ENCODE measurements around the gene FGF14. TPM values are rescaled to one million over a fixed set of nuclear protein-coding genes. Genes with fewer than 3 reads are reported as not detected.

FGF14 gene
- total and polyA plus RNA-seq, 2 donors (not counting 1 experiment from before 2014, with no cell fraction given): under 0.01 TPM; not detected in 1

DNA sequence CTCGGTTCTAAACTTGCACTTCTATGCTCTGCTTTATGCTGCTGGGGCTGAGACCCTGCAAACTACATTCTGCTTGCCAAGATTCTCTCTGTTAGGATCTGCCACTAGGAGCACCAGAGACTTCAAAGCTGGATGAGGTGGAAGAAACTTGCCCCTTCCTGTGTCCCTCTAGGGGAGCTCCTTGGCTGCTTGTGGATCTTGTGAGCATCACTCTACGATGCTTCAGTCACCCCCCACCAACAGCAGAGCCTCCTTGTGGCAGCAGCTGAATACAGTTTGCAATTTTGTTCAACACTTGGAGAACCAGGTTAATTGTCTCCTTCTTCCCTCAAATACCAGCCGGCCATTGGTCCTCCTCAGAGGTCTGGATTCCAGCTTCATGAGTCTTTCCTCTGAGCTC is 310.6 kb downstream of the FGF14 start:
- Histone ChIP-seq H3K79me2 (ENCODE audit: control insufficient read depth, insufficient read depth, low read length) (no peaks in the 10 kb centered on the region), H3K4me3 (ENCODE audit: control extremely low read depth in 1 of 5, extremely low read depth in 1 of 5, insufficient read depth in 1 of 5, low read depth in 2 of 5, low read length in 4 of 5) (no peak overlapping the region), H3K9me3 (ENCODE audit: control extremely low read depth in 1 of 3, control insufficient read depth in 2 of 3, insufficient read depth in 1 of 3, low read length in 2 of 3) (no peaks in the 10 kb centered on the region), H3K4me1 (ENCODE audit: control insufficient read depth in 2 of 2, insufficient read depth in 2 of 2, low read length in 2 of 2) (no peaks in the 10 kb centered on the region), H3K27ac (ENCODE audit: low read length in 2 of 2) (no peak overlapping the region), H3K27me3 (replicated peaks in 1 of 4; ENCODE audit: control extremely low read depth in 1 of 4, control insufficient read depth in 3 of 4, insufficient read depth in 4 of 4, low read length in 3 of 4) (no peaks in the 10 kb centered on the region), H4K20me1 (ENCODE audit: control insufficient read depth, insufficient read depth, low read length, poor library complexity, severe bottlenecking) (no peaks in the 10 kb centered on the region), H3K36me3 (replicated peaks in 1 of 2; ENCODE audit: control extremely low read depth in 1 of 2, control insufficient read depth in 1 of 2, extremely low read depth in 1 of 2, insufficient read depth in 2 of 2, low read length in 1 of 2) (no peaks in the 10 kb centered on the region), H3K4me2 (replicated peaks; ENCODE audit: low read depth, low read length, poor library complexity, severe bottlenecking) (no peak overlapping the region), H2AFZ (ENCODE audit: insufficient read depth, low read depth, low read length, poor library complexity, severe bottlenecking) (no peak overlapping the region), H3K9ac (ENCODE audit: low read length) (no peak overlapping the region)
- Mint-ChIP-seq H3K27me3 (peaks cover 5% of the 10 kb centered on the region), H3K27ac (no peak overlapping the region), H3K9me3 (ENCODE audit: insufficient read depth) (no peaks in the 10 kb centered on the region), H3K4me1 (no peaks in the 10 kb centered on the region), H3K4me3 (no peak overlapping the region)
- ATAC-seq (ENCODE audit: low read depth): no peak
- intact Hi-C loops (cut with micrococcal nuclease): no loop called here
- ChIA-PET CTCF (no interaction called here), POLR2A (no interaction called here)
- no peak for TF ChIP-seq EZH2 (IDR thresholded peaks at IDR 0.05; ENCODE audit: borderline replicate concordance, insufficient read depth, low read depth, low read length, poor library complexity, severe bottlenecking)
- TF ChIP-seq, protein P1, sequence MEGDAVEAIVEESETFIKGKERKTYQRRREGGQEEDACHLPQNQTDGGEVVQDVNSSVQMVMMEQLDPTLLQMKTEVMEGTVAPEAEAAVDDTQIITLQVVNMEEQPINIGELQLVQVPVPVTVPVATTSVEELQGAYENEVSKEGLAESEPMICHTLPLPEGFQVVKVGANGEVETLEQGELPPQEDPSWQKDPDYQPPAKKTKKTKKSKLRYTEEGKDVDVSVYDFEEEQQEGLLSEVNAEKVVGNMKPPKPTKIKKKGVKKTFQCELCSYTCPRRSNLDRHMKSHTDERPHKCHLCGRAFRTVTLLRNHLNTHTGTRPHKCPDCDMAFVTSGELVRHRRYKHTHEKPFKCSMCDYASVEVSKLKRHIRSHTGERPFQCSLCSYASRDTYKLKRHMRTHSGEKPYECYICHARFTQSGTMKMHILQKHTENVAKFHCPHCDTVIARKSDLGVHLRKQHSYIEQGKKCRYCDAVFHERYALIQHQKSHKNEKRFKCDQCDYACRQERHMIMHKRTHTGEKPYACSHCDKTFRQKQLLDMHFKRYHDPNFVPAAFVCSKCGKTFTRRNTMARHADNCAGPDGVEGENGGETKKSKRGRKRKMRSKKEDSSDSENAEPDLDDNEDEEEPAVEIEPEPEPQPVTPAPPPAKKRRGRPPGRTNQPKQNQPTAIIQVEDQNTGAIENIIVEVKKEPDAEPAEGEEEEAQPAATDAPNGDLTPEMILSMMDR (IDR thresholded peaks at IDR 0.05): no peak
- 58% methylated on average over 2 of the region's 3 CpGs for WGBS (ENCODE audit: insufficient coverage)
- DNase-seq: no peak

GRCh38 chr13:102090532-102090931 is 311.3 kb downstream of the FGF14 start:
- H3K79me2 ChIP-seq (ENCODE audit: control insufficient read depth, insufficient read depth, low read length): no peaks in the 10 kb centered on the region
- no peak overlapping the region for H3K4me2 ChIP-seq (replicated peaks; ENCODE audit: low read depth, low read length, poor library complexity, severe bottlenecking)
- H4K20me1 ChIP-seq (ENCODE audit: control insufficient read depth, insufficient read depth, low read length, poor library complexity, severe bottlenecking): no peaks in the 10 kb centered on the region
- H3K27me3 Mint-ChIP-seq: peaks cover 5% of the 10 kb centered on the region
- ATAC-seq (ENCODE audit: low read depth) (no peak), DNase-seq (no peak)
- H3K9ac ChIP-seq (ENCODE audit: low read length): no peak overlapping the region
- TF ChIP-seq EZH2 (IDR thresholded peaks at IDR 0.05; ENCODE audit: borderline replicate concordance, insufficient read depth, low read depth, low read length, poor library complexity, severe bottlenecking): no peak
- TF ChIP-seq, protein P1 (IDR thresholded peaks at IDR 0.05): no peak
- H3K4me1 Mint-ChIP-seq: no peaks in the 10 kb centered on the region
- no peaks in the 10 kb centered on the region for H3K9me3 Mint-ChIP-seq (ENCODE audit: insufficient read depth)
- no peak overlapping the region for H3K27ac ChIP-seq (ENCODE audit: low read length in 2 of 2)
- no peaks in the 10 kb centered on the region for H3K4me1 ChIP-seq (ENCODE audit: control insufficient read depth in 2 of 2, insufficient read depth in 2 of 2, low read length in 2 of 2)
- no peak overlapping the region for H2AFZ ChIP-seq (ENCODE audit: insufficient read depth, low read depth, low read length, poor library complexity, severe bottlenecking)
- H3K36me3 ChIP-seq (replicated peaks in 1 of 2; ENCODE audit: control extremely low read depth in 1 of 2, control insufficient read depth in 1 of 2, extremely low read depth in 1 of 2, insufficient read depth in 2 of 2, low read length in 1 of 2): no peaks in the 10 kb centered on the region
- CTCF ChIA-PET: no interaction called here
- H3K27me3 ChIP-seq (replicated peaks in 1 of 4; ENCODE audit: control extremely low read depth in 1 of 4, control insufficient read depth in 3 of 4, insufficient read depth in 4 of 4, low read length in 3 of 4): no peaks in the 10 kb centered on the region
- no peak overlapping the region for H3K4me3 Mint-ChIP-seq
- WGBS (ENCODE audit: insufficient coverage): 88% methylated on average over 7 of the region's 8 CpGs
- no peak overlapping the region for H3K27ac Mint-ChIP-seq
- intact Hi-C loops (cut with micrococcal nuclease): no loop called here
- POLR2A ChIA-PET: no interaction called here
- H3K9me3 ChIP-seq (ENCODE audit: control extremely low read depth in 1 of 3, control insufficient read depth in 2 of 3, insufficient read depth in 1 of 3, low read length in 2 of 3): no peaks in the 10 kb centered on the region
- H3K4me3 ChIP-seq (ENCODE audit: control extremely low read depth in 1 of 5, extremely low read depth in 1 of 5, insufficient read depth in 1 of 5, low read depth in 2 of 5, low read length in 4 of 5): no peak overlapping the region

Data from B cell (primary cell).